Naive B cell (primary cell): Measurements from ENCODE around the gene STRA8. TPM values are rescaled to one million over a fixed set of nuclear protein-coding genes. Genes with fewer than 3 reads are reported as not detected.
"Not testable (repeated sequence)": the region's sequence is repeated elsewhere in the genome, so short reads cannot be mapped to it uniquely, and the experiment has no call there.

Experiments
- ATAC-seq, 2 donors: fragments of 150-1000 bp; cut with Tn5 transposase; 2 replicates each; pipeline ENCODE4 v1.10.0; 2021; ENCODE audit warnings: low read depth in 2 of 2, mild to moderate bottlenecking in 2 of 2, moderate library complexity in 2 of 2
- DNase-seq: peaks from one replicate; pipeline ENCODE4 v3.0.0; 2022
- H3K27ac Mint-ChIP-seq, 6 donors: one replicate each; pipeline ENCODE4 v1.8.0; 2020 to 2022; ENCODE audit warnings: mild to moderate bottlenecking in 6 of 6, mixed read lengths in 6 of 6, moderate library complexity in 5 of 6, inconsistent platforms in 2 of 6
- H3K27me3 Mint-ChIP-seq, 3 donors: one replicate each; pipeline ENCODE4 v1.8.0; 2021 to 2022; ENCODE audit warnings: mixed read lengths in 3 of 3, mild to moderate bottlenecking in 1 of 3
- H3K36me3 Mint-ChIP-seq, 2 donors: one replicate each; pipeline ENCODE4 v1.8.0; 2020 to 2022; ENCODE audit warnings: mixed read lengths in 2 of 2, inconsistent platforms in 1 of 2, mild to moderate bottlenecking in 1 of 2
- H3K4me1 Mint-ChIP-seq, 3 donors: one replicate each; pipeline ENCODE4 v1.8.0; 2020 to 2022; ENCODE audit warnings: mixed read lengths in 3 of 3, inconsistent platforms in 1 of 3, mild to moderate bottlenecking in 1 of 3, moderate library complexity in 1 of 3
- H3K4me3 Mint-ChIP-seq, 8 donors: one replicate each; pipeline ENCODE4 v1.8.0; 2020 to 2022; ENCODE audit warnings: mild to moderate bottlenecking in 8 of 8, mixed read lengths in 8 of 8, moderate library complexity in 8 of 8, inconsistent platforms in 2 of 8
- H3K9me3 Mint-ChIP-seq, 7 donors: one replicate each; pipeline ENCODE4 v1.8.0; 2020 to 2022; ENCODE audit warnings: mixed read lengths in 7 of 7, mild to moderate bottlenecking in 5 of 7, inconsistent platforms in 2 of 7, moderate library complexity in 1 of 7
- polyA plus RNA-seq, 6 donors: library from polyadenylated mRNA; unstranded; fragments of 300-500 nt; fragmentation: Illumina TruSeq; gene quantifications; one replicate each; pipeline ENCODE4 v1.2.3, GENCODE V29; 2021; ENCODE audit warnings: low read depth in 6 of 6

Gene STRA8
- polyA plus RNA-seq, 6 donors from 2014 or later: not detected

DNA sequence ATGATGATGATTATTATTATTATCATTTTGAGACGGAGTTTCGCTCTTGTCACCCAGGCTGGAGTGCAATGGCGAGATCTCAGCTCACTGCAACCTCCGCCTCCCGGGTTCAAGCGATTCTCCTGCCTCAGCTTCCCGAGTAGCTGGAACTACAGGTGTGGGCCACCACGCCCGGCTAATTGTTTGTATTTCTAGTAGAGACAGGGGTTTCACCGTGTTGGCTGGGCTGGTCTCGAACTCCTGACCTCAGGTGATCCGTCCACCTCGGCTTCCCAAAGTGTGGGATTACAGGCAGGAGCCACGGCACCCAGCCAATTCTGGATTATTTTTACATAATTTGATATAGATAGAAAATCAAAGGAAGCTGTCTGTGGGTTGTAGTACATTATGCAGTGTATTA, 457 bp downstream of the STRA8 start:
- not testable (repeated sequence) for H3K36me3 Mint-ChIP-seq, DNase-seq, ATAC-seq, H3K27ac Mint-ChIP-seq, H3K9me3 Mint-ChIP-seq, H3K4me3 Mint-ChIP-seq
- peaks cover 15 to 38% (median 31%) of the 10 kb centered on the region in 3 donors for H3K4me1 Mint-ChIP-seq
- peaks cover 9 to 22% (median 13%) of the 10 kb centered on the region in 3 donors for H3K27me3 Mint-ChIP-seq

DNA sequence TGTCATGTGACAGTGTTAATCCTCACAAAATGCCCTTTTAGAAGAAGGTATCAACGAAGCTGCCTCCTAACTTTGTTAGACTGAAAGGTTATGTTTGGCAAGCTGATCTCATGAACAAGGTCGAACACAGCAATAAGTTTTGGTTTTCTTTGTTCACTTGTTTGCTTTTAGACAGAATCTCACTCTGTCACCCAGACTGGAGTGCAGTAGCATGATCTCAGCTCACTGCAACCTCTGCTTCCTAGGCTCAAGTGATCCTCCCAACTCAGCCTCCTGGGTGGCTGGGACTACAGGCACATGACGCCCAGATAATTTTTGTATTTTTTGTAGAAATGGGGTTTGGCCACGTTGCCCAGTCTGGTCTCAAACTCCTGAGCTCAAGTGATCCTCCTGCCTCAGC, 1.1 kb downstream of the STRA8 start:
- Mint-ChIP-seq H3K4me3 (no peak overlapping the region), H3K27ac (no peak overlapping the region), H3K27me3 (peaks cover 3 to 16% (median 15%) of the 10 kb centered on the region in 3 donors), H3K9me3 (peaks cover 0 to 8% (median 0%) of the 10 kb centered on the region in 7 donors), H3K4me1 (peaks cover 13 to 43% (median 36%) of the 10 kb centered on the region in 3 donors), H3K36me3 (no peaks in the 10 kb centered on the region)
- ATAC-seq: no peak
- no peak for DNase-seq

DNA sequence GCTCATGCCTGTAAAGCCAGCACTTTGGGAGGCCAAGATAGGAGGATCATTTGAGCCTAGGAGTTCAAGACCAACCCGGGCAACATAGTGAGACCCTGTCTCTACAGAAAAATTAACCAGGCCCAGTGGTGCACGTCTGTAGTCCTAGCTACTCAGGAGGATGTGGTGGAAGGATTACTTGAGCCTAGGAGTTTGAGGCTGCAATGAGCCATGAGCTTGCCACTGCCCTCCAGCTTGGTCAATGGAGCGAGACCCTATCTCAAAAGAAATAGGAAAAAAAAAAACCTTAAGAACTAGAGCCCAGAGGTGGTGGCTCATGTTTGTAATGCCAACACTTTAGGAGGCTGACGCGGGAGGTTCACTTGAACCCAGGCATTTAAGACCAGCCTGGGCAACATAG, 2.2 kb downstream of the STRA8 start:
- no peak for DNase-seq
- Mint-ChIP-seq H3K4me1 (peaks cover 13 to 46% (median 41%) of the 10 kb centered on the region in 3 donors), H3K36me3 (no peaks in the 10 kb centered on the region), H3K27ac (peak overlapping the region in 1 of 6 donors; percentile 66), H3K4me3 (peak overlapping the region in 1 of 8 donors; percentile 29), H3K9me3 (peaks cover 0 to 8% (median 0%) of the 10 kb centered on the region in 7 donors), H3K27me3 (peaks cover 0 to 11% (median 8%) of the 10 kb centered on the region in 3 donors)
- ATAC-seq: no peak

DNA sequence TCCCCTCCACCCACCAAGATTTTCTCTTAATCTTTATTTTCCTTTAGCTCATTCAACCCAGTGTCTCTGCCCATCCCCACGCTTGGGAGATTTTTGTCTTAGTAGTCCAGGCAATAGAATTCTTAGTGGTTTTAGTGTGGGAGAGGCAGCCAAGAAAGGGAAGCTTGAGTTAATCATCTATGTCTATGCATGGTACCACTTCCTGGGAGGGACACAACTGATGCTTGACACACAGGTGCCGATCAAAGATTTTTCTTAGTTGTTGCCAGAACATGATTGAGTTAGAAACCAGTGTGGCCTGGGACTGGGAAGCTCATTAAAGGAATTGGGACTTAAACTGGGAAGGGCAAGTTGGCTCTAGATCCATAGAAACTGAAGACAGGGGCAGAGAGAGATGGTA, 3.1 kb downstream of the STRA8 start:
- no peaks in the 10 kb centered on the region for H3K36me3 Mint-ChIP-seq
- peaks cover 14 to 49% (median 43%) of the 10 kb centered on the region in 3 donors for H3K4me1 Mint-ChIP-seq
- H3K27ac Mint-ChIP-seq: peak overlapping the region; percentile 0 to 79 (median 18)
- H3K4me3 Mint-ChIP-seq: peak overlapping the region in 6 of 8 donors; percentile 11 to 84 (median 74)
- peaks cover 0 to 9% (median 0%) of the 10 kb centered on the region in 7 donors for H3K9me3 Mint-ChIP-seq
- ATAC-seq: peak; percentile 57 to 79
- peak; percentile 24 for DNase-seq
- H3K27me3 Mint-ChIP-seq: peaks cover 5% of the 10 kb centered on the region in 3 donors

DNA sequence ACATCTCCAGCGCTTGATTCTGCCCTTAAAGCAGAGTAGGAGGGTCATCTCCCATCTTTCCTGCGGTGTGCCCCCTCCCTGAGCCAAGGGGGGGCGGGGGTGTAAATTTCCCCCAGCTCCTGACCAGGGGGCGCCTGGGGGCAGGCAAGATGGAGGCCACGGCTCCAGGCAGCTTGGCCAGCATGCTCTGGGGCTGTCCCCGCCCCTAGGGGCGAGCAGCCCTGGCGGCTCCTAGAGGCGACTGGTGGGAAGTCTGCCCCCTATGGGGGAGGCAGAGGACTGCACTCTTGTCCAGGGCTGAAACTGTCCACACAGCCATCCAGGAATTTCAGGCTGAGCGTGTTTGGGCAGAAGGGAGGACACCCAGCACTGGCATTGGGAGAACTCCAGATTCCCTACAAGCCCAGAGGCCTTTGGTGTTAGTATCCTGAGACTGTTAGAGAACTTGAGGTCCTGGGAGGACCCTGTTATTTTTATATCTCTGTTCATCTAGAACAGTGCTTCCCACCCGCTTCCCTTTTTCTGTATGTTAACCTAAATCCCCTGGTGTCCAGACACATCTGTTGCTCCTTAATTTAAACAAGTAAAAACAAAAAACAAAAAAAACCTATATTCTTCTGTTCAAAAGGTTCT, 4.6 kb downstream of the STRA8 start:
- DNase-seq (no peak), ATAC-seq (no peak)
- H3K27ac Mint-ChIP-seq: peak overlapping the region in 2 of 6 donors; percentile 21 to 38
- H3K4me3 Mint-ChIP-seq: peak overlapping the region in 2 of 8 donors; percentile 37 to 51
- H3K4me1 Mint-ChIP-seq: peaks cover 17 to 51% (median 45%) of the 10 kb centered on the region in 3 donors
- peaks cover 3 to 9% (median 4%) of the 10 kb centered on the region in 3 donors for H3K27me3 Mint-ChIP-seq
- H3K36me3 Mint-ChIP-seq: no peaks in the 10 kb centered on the region
- peaks cover 0 to 12% (median 0%) of the 10 kb centered on the region in 7 donors for H3K9me3 Mint-ChIP-seq

DNA sequence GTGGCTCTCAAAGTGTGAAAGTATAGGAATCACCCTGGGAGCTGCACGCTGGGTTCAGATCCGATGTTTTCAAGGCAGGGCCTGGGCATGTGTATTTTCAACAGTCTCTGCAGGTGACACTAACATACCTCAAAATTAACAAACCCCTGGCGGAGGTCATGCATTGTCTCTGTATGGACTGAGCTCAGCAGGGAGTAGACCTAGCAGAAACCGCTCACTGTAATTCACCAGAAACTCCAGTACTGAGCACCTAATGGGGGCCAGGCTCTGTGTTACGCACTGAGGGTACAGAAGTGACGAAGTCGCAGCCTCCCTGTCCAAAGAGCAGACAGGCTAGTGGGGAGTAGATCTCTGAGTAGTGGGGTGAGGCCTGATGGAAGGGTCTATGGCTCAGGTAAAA, 5.6 kb downstream of the STRA8 start:
- Mint-ChIP-seq H3K4me3 (peak overlapping the region in 1 of 8 donors; percentile 55), H3K27ac (no peak overlapping the region), H3K27me3 (peaks cover 3 to 9% (median 4%) of the 10 kb centered on the region in 3 donors), H3K36me3 (no peaks in the 10 kb centered on the region), H3K4me1 (peaks cover 17 to 51% (median 45%) of the 10 kb centered on the region in 3 donors), H3K9me3 (peaks cover 0 to 12% (median 0%) of the 10 kb centered on the region in 7 donors)
- ATAC-seq (no peak), DNase-seq (no peak)

DNA sequence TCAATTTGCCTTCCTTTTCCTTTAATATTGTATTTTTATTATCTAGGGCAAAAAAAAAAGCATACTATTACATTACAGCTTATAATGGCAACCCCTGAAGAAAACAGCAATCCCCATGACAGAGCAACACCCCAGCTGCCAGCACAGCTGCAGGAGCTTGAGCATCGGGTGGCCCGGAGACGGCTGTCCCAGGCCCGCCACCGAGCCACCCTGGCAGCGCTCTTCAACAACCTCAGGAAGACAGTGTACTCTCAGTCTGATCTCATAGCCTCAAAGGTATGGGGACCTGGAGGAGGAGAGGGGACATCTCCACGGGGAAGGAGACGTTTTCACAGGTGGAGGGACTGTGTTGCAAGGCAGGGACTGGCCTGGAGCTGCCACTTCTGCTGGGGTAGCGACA, 6.8 kb downstream of the STRA8 start:
- peak overlapping the region in 1 of 6 donors; percentile 19 for H3K27ac Mint-ChIP-seq
- ATAC-seq (no peak), DNase-seq (no peak)
- peak overlapping the region in 1 of 8 donors; percentile 61 for H3K4me3 Mint-ChIP-seq
- H3K4me1 Mint-ChIP-seq: peaks cover 17 to 51% (median 43%) of the 10 kb centered on the region in 3 donors
- peaks cover 13 to 16% (median 13%) of the 10 kb centered on the region in 3 donors for H3K27me3 Mint-ChIP-seq
- no peaks in the 10 kb centered on the region for H3K36me3 Mint-ChIP-seq
- H3K9me3 Mint-ChIP-seq: peaks cover 0 to 12% (median 0%) of the 10 kb centered on the region in 7 donors

DNA sequence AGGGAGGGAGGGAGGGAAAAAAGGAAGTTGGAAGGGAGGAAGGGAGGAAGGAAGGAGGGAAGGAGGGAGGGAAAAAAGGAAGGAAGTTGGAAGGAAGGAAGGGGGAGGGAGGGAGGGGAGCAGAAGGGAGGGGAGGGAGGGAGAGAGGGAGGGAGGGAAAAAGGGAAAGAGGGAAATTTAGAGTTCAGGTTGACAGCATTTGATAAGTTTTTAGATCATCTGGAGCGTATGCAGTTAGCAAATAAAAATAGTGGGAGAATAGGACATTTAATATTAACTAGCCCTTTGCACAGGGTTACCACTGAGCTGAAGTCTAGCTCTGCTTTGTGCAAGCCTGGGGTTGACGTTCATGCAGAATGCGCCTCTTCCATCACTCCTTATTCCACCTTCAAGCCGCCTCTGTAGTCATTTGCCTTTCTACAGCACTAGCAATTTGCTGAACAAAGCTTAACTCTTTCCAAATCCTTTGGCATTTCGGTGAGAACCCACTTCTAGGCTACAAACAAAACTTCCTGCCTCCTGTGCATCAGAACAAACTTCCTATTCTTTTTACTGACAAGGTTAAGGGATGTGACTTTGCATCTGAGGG, 8.6 kb downstream of the STRA8 start:
- H3K4me1 Mint-ChIP-seq: peaks cover 6 to 35% (median 27%) of the 10 kb centered on the region in 3 donors
- DNase-seq: no peak
- H3K27me3 Mint-ChIP-seq: peaks cover 10 to 17% (median 14%) of the 10 kb centered on the region in 3 donors
- no peak overlapping the region for H3K4me3 Mint-ChIP-seq
- H3K9me3 Mint-ChIP-seq: peaks cover 0 to 4% (median 0%) of the 10 kb centered on the region in 7 donors
- H3K27ac Mint-ChIP-seq: peak overlapping the region in 2 of 6 donors; percentile 14 to 53
- no peaks in the 10 kb centered on the region for H3K36me3 Mint-ChIP-seq
- no peak for ATAC-seq

DNA sequence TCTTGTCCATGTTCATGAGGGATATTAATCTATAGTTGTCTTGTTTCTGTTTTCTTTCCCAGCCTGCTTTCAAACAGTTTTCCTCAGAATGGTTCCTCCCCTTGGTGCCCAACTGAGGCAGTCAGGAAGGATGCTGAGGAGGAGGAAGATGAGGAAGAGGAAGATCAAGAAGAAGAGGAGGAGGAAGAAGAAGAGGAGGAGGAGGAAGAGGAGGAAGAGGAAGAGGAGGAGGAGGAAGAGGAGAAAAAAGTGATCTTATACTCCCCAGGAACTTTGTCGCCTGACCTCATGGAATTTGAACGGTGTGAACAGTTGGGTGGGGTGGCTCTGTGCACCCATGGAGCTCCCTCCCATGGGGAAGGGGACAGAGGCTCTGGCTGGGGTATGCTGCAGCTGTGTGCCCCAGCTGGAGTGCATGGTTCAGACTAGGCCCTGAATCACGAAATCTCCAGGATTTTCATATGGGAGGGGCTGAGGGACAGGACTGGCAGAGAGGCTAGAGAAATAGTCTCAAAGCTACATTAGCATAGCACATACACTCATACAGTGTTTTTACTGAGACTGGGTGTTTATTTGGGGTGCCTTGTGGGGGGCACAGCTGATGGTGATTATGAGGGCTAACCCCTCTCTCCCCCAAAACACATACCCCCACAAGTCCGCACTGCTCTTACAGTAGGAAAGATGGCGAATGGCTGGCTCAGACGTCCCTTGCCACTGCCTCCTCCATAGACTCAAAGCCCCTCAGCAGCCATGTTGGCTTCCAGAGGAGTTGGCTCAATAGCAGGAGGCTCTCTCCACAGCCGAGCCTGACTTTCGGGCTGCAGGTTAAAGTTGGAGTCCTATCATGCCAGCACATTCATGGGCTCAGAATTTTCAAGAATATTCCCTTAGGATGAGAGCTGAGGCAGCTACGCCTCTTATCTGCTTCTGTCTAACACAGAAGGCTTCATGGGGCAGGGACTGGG, 11.9 kb downstream of the STRA8 start:
- no peak overlapping the region for H3K4me3 Mint-ChIP-seq
- DNase-seq: no peak
- ATAC-seq: no peak

DNA sequence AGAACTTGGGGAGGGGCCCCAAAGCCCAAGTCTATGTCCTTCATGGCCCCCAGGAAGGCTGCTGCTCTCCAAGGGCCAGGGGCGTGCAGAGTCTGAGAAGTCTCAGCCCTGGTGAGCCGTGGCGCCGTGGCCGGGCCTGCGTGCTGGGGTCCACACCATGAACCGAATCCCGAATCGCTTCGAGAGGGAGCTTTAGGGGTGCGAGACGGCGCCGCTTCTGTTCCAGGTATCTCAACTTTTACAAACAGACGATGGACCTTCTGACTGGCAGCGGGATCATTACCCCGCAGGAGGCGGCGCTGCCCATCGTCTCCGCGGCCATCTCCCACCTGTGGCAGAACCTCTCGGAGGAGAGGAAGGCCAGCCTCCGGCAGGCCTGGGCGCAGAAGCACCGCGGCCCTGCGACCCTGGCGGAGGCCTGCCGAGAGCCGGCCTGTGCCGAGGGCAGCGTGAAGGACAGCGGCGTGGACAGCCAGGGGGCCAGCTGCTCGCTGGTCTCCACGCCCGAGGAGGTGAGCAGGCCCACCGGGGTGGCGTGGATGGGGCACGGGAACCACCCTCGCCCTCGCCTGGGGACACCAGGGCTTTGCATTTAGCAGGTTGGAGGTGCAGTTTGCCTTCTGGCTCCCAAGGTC, 12.7 kb downstream of the STRA8 start:
- H3K4me1 Mint-ChIP-seq: peaks cover 4 to 5% (median 4%) of the 10 kb centered on the region in 3 donors
- peaks cover 9 to 16% (median 10%) of the 10 kb centered on the region in 3 donors for H3K27me3 Mint-ChIP-seq
- H3K9me3 Mint-ChIP-seq: peaks cover 0 to 4% (median 0%) of the 10 kb centered on the region in 7 donors
- H3K27ac Mint-ChIP-seq: no peak overlapping the region
- DNase-seq (no peak), ATAC-seq (no peak)
- H3K4me3 Mint-ChIP-seq: no peak overlapping the region
- no peaks in the 10 kb centered on the region for H3K36me3 Mint-ChIP-seq

More for the DNA sequence above, 11.9 kb downstream of the STRA8 start:
- H3K27me3 Mint-ChIP-seq: peaks cover 9 to 17% (median 10%) of the 10 kb centered on the region in 3 donors
- peak overlapping the region in 1 of 6 donors; percentile 56 for H3K27ac Mint-ChIP-seq
- H3K9me3 Mint-ChIP-seq: peaks cover 0 to 4% (median 0%) of the 10 kb centered on the region in 7 donors
- H3K36me3 Mint-ChIP-seq: no peaks in the 10 kb centered on the region
- H3K4me1 Mint-ChIP-seq: peaks cover 4 to 5% (median 4%) of the 10 kb centered on the region in 3 donors

DNA sequence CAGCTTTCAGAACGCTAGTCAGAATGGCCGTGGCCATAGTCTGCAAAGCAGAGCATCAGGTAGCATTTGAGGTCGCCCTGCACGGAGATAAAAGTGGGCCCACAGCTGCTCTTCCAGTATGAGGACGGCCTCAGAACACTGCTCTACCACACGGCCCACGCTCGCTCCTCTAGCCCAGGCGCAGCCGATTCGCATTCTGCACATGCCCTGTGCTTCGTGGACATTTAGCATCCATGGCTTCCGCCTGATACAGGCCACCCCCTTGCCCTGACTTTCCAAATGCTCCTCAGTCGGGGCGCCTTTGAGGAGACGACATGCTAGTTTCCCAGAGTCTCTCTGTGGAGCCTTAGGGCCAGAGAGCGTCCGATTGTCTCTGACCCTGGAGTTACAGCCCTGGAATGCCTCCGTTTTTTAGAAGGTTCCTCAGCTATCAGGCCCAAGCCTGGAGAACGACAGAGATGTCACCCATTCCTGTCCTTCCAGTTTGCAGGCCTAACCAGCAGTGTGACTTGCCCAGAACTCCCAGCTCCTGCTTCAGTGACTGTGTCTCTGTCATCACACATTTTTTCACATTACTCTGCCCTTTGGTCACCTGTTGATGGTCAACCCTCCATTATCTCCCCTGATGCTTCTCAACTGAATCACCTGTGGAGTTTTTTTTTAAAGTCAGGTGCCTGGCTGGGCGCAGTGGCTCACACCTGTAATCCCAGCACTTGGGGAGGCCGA, 14.3 kb downstream of the STRA8 start:
- peak overlapping the region in 1 of 6 donors; percentile 11 for H3K27ac Mint-ChIP-seq
- ATAC-seq (no peak), DNase-seq (no peak)
- peaks cover 8 to 10% (median 9%) of the 10 kb centered on the region in 3 donors for H3K27me3 Mint-ChIP-seq
- no peaks in the 10 kb centered on the region for H3K36me3 Mint-ChIP-seq
- H3K4me1 Mint-ChIP-seq: peaks cover 0 to 4% (median 0%) of the 10 kb centered on the region in 3 donors
- peak overlapping the region in 1 of 8 donors; percentile 52 for H3K4me3 Mint-ChIP-seq
- no peaks in the 10 kb centered on the region for H3K9me3 Mint-ChIP-seq

DNA sequence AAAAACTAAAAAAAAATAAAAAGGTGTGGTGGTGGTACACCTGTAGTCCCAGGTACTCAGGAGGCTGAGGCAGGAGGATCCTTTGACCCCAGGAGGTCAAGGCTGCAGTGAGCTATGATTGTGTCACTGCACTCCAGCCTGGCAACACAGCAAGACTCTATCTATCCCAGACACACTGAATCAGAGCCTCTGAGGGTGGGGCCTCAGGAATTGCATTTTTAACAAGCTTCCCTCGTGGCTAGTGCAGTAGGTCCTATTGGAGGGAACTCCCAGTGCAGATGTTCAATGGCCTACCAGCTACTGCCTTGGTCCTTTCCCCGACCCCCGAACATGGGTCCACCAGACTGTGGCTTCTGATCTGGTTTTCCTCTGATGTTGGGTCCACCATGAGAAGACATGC, 14.9 kb downstream of the STRA8 start:
- no peak for DNase-seq
- no peak for ATAC-seq
- Mint-ChIP-seq H3K4me1 (peaks cover 0 to 4% (median 0%) of the 10 kb centered on the region in 3 donors), H3K27ac (peak overlapping the region in 1 of 6 donors; percentile 48), H3K27me3 (peaks cover 8 to 10% (median 9%) of the 10 kb centered on the region in 3 donors), H3K36me3 (no peaks in the 10 kb centered on the region), H3K4me3 (no peak overlapping the region), H3K9me3 (no peaks in the 10 kb centered on the region)
